Spleen (tissue), 7 donors: ENCODE results near the gene MAP3K14.

ENCODE experiments used
- CTCF ChIP-seq, 11 experiments: fragments of 200-600 bp in 7 of 11; fragments of 450-650 bp in 4 of 11; sonication (generic) in 4 of 11; IDR thresholded peaks in 8 of 11; conservative IDR thresholded peaks in 3 of 11; 1 replicate in 7 of 11; 2 replicates in 4 of 11; pipeline versions ENCODE4 v1.4.0 to v1.8.0; 2016 to 2021; ENCODE audit warnings: antibody characterized with exemption in 11 of 11, inconsistent platforms in 4 of 11, mild to moderate bottlenecking in 1 of 11
- POLR2A ChIP-seq, 3 donors: fragments of 450-650 bp; IDR thresholded peaks; one replicate each; pipeline ENCODE4 v1.5.1; 2017; ENCODE audit warnings: antibody characterized with exemption in 3 of 3, mild to moderate bottlenecking in 1 of 3
- donor health status: DM: no; HTN: no; CAD: no; lungs with moderate emphysema.
- donor health status: DM: no; HTN: no; CAD: no.
- donor health status: DM: no; HTN: no; CAD: no.

GRCh38 chr17:45326626-45327025 lies 9.8 kb upstream of the MAP3K14 start:
- TF ChIP-seq CTCF (IDR thresholded peaks at IDR 0.05 in 8 of 11, conservative IDR thresholded peaks at IDR 0.05 in 3 of 11) (no peak), POLR2A (IDR thresholded peaks at IDR 0.05) (no peak)
